HepG2 (cell line): ENCODE measurements around the gene CEACAM16. TPM values are rescaled to one million over a fixed set of nuclear protein-coding genes. Genes with fewer than 3 reads are reported as not detected.

Experiments
- ATAC-seq: fragments of 200-7000 bp; cut with Tn5 transposase; 3 replicates; pipeline ENCODE4 v1.9.1; 2020; ENCODE audit warnings: mild to moderate bottlenecking, moderate library complexity
- BruUV-seq: library from RNA; stranded (reverse); fragments of 400-500 nt; replicated peaks from 2 replicates; lab custom pipeline; 2021; lab: Mats Ljungman, UMichigan
- CTCF ChIA-PET: fragments of 300-600 bp; formaldehyde crosslinking; extraction: SDS; loops from one replicate; lab custom pipeline; 2021; ENCODE audit warnings: low total read pairs, inconsistent platforms, low intra/inter-chr PET ratio; lab: Yijun Ruan, JAX
- POLR2A ChIA-PET: fragments of 350-600 bp; sonication (Branson Sonifier 250); formaldehyde crosslinking; loops from one replicate; lab custom pipeline; 2020; ENCODE audit warnings: antibody characterized with exemption, inconsistent platforms; lab: Yijun Ruan, JAX
- DNase-seq: peaks from one replicate; pipeline ENCODE4 v3.0.0-alpha.2; 2015; ENCODE audit warnings: low spot score
- FAIRE-seq: peaks from 3 replicates; lab custom pipeline; 2011; peaks lifted over from hg19 to GRCh38; lab: Jason Lieb, UNC
- H2AFZ ChIP-seq: one replicate; pipeline ENCODE4 v1.6.1; 2011; ENCODE audit warnings: low read length, inconsistent platforms
- H3K27ac ChIP-seq: fragments of 300-600 bp; 3 replicates; pipeline ENCODE4 v1.8.0; 2011; ENCODE audit warnings: mixed run types, mild to moderate bottlenecking, mixed read lengths, low read length, inconsistent platforms; ENCODE audit not compliant: insufficient read depth; ENCODE audit errors: extremely low read length
- H3K27me3 ChIP-seq, 2 experiments: fragments of 200-600 bp in 1 of 2; 2 replicates in 1 of 2; 3 replicates in 1 of 2; pipeline versions ENCODE4 v1.6.0 to v1.8.0; 2011; ENCODE audit warnings: low read length in 2 of 2, mild to moderate bottlenecking in 2 of 2, moderate library complexity in 2 of 2, inconsistent platforms in 1 of 2; ENCODE audit not compliant: insufficient read depth in 2 of 2, control insufficient read depth in 1 of 2
- H3K36me3 ChIP-seq, 2 experiments: fragments of 200-600 bp in 1 of 2; replicated peaks in 1 of 2; 2 replicates in 1 of 2; 3 replicates in 1 of 2; pipeline versions ENCODE4 v1.5.1 to v1.8.0; 2011; ENCODE audit warnings: low read length in 2 of 2, inconsistent platforms in 1 of 2; ENCODE audit not compliant: insufficient read depth in 2 of 2, control insufficient read depth in 1 of 2
- H3K4me1 ChIP-seq: 2 replicates; pipeline ENCODE4 v1.5.1; 2012; ENCODE audit warnings: low read length, inconsistent platforms; ENCODE audit not compliant: insufficient read depth
- H3K4me2 ChIP-seq: 2 replicates; pipeline ENCODE4 v1.6.0; 2011; ENCODE audit warnings: low read depth, low read length, inconsistent platforms
- H3K4me3 ChIP-seq, 3 experiments: fragments of 200-600 bp in 1 of 3; sonication (generic), shearing (Covaris generic) in 1 of 3; replicated peaks in 1 of 3; 2 replicates each; pipeline ENCODE4 v1.5.1; 2011 to 2016; ENCODE audit warnings: low read length in 3 of 3, inconsistent platforms in 2 of 3, low read depth in 2 of 3, mild to moderate bottlenecking in 2 of 3, control low read depth in 1 of 3, mixed read lengths in 1 of 3; ENCODE audit not compliant: insufficient read depth in 1 of 3
- H3K79me2 ChIP-seq: one replicate; pipeline ENCODE4 v1.6.1; 2011; ENCODE audit warnings: low read length, inconsistent platforms; ENCODE audit not compliant: insufficient read depth
- H3K9ac ChIP-seq: 2 replicates; pipeline ENCODE4 v1.6.0; 2011; ENCODE audit warnings: mild to moderate bottlenecking, low read depth, low read length, inconsistent platforms; ENCODE audit not compliant: insufficient read depth
- H3K9me3 ChIP-seq: 2 replicates; pipeline ENCODE4 v1.5.1; 2012; ENCODE audit warnings: mild to moderate bottlenecking, low read length
- H4K20me1 ChIP-seq: 2 replicates; pipeline ENCODE4 v1.6.0; 2011; ENCODE audit warnings: inconsistent platforms, mild to moderate bottlenecking, low read length, moderate library complexity; ENCODE audit not compliant: insufficient read depth
- HIC2 ChIP-seq: sonication (generic); formaldehyde crosslinking; IDR thresholded peaks from 2 replicates; pipeline ENCODE4 v1.9.0; 2022; ENCODE audit warnings: low read depth, missing genetic modification reagents
- HOXA5 ChIP-seq: sonication (generic); formaldehyde crosslinking; IDR thresholded peaks from 2 replicates; pipeline ENCODE4 v1.4.0; 2020; ENCODE audit warnings: missing genetic modification reagents
- POLR2G ChIP-seq: fragments of 200-400 bp; formaldehyde crosslinking; IDR thresholded peaks from 2 replicates; pipeline ENCODE4 v1.6.1; 2018; ENCODE audit warnings: mild to moderate bottlenecking, low read depth, low read length, moderate library complexity
- RBFOX2 ChIP-seq: fragments of 200-400 bp; formaldehyde crosslinking; IDR thresholded peaks from 2 replicates; pipeline ENCODE4 v1.6.1; 2017; ENCODE audit warnings: low read depth, mild to moderate bottlenecking, low read length
- SMAD1 ChIP-seq: sonication (generic); formaldehyde crosslinking; IDR thresholded peaks from 2 replicates; pipeline ENCODE4 v1.4.0; 2020; ENCODE audit warnings: missing genetic modification reagents, low read depth, mild to moderate bottlenecking, borderline replicate concordance
- TCF7 ChIP-seq: sonication (generic); IDR thresholded peaks from 2 replicates; pipeline ENCODE4 v1.6.1; 2016; ENCODE audit warnings: antibody characterized with exemption, low read depth
- TSC22D2 ChIP-seq: sonication (generic); formaldehyde crosslinking; IDR thresholded peaks from 2 replicates; pipeline ENCODE4 v1.5.1; 2020; ENCODE audit warnings: missing genetic modification reagents, mild to moderate bottlenecking, borderline replicate concordance
- ZFY ChIP-seq: sonication (generic); formaldehyde crosslinking; IDR thresholded peaks from 2 replicates; pipeline ENCODE4 v1.4.0; 2020; ENCODE audit warnings: missing genetic modification reagents
- ZMYM2 ChIP-seq: sonication (generic); formaldehyde crosslinking; IDR thresholded peaks from 2 replicates; pipeline ENCODE4 v1.8.0; 2022; ENCODE audit warnings: mild to moderate bottlenecking, missing genetic modification reagents
- ZNF280D ChIP-seq: sonication (generic); formaldehyde crosslinking; IDR thresholded peaks from 2 replicates; pipeline ENCODE4 v1.5.1; 2020; ENCODE audit warnings: mild to moderate bottlenecking, missing genetic modification reagents
- ZNF503 ChIP-seq: sonication (generic); formaldehyde crosslinking; IDR thresholded peaks from 2 replicates; pipeline ENCODE4 v1.4.0; 2020; ENCODE audit warnings: missing genetic modification reagents
- WGBS: methylation state at CpG from one replicate; pipeline ENCODE4 v1.1.6; 2017; ENCODE audit warnings: low lambda C conversion rate; 5-methylcytosine and 5-hydroxymethylcytosine counted together
- in situ Hi-C: cut with HindIII; loops from 2 replicates; pipeline ENCODE4 v1.10.0; 2017; ENCODE audit warnings: low pct_unique_long_range_greater_than_20kb; ENCODE audit not compliant: extremely low pct_ligation_motif_present
- intact Hi-C: fragments of 100-400 bp; cut with micrococcal nuclease; formaldehyde crosslinking; loops from one replicate; pipeline ENCODE4 v1.10.0; 2022; ENCODE audit not compliant: unreplicated experiment
- polyA plus RNA-seq, 8 experiments: library from polyadenylated mRNA; depleted of rRNA in 3 of 8; stranded (reverse) in 7 of 8; unstranded in 1 of 8; fragments of >200 nt; fragmentation: Illumina TruSeq in 4 of 8; extraction: Trizol in 4 of 8; gene quantifications; 2 replicates each; pipeline versions ENCODE4 v1.2.1 to v1.2.3, GENCODE V29; 2011 to 2016; ENCODE audit warnings: low read depth in 4 of 8, missing spikeins in 1 of 8, mixed read lengths in 1 of 8; ENCODE audit not compliant: insufficient read depth in 1 of 8
- total RNA-seq, 5 experiments: library from RNA; depleted of rRNA; stranded (reverse); fragments of >200 nt; fragmentation: Illumina TruSeq; extraction: Trizol; gene quantifications; 2 replicates each; pipeline ENCODE4 v1.2.3, GENCODE V29; 2016; ENCODE audit warnings: low read depth in 1 of 5

Gene CEACAM16
- total and polyA plus RNA-seq, 2 of the 13 experiments (the other 11 are each of a cell fraction or from before 2014, with no cell fraction given): not detected

GRCh38 chr19:44754750-44755080 is 55.8 kb downstream of the CEACAM16 start:
- H3K79me2 ChIP-seq: peaks cover 7% of the 10 kb centered on the region
- H3K36me3 ChIP-seq: peaks cover 9 to 24% of the 10 kb centered on the region in 2 experiments; a peak in 4 of 5 replicates
- no peaks in the 10 kb centered on the region for H3K27me3 ChIP-seq
- no peak overlapping the region for H2AFZ ChIP-seq
- H3K4me3 ChIP-seq: no peak overlapping the region
- H3K27ac ChIP-seq: no peak overlapping the region
- FAIRE-seq (no peak), ATAC-seq (no peak), DNase-seq (no peak)
- H3K9me3 ChIP-seq: no peaks in the 10 kb centered on the region
- H3K4me2 ChIP-seq: no peak overlapping the region
- intact Hi-C loops (no loop called here), in situ Hi-C loops (loop anchor here (5.0 kb wide), 1 partner anchor 32 kb away; no protein-coding TSS in a partner anchor)
- POLR2A ChIA-PET: interaction anchor here (1.1 to 2.1 kb wide), 4 partner anchors 11 to 60 kb away, joined by 3 to 7 read pairs (median 6); no protein-coding TSS in a partner anchor
- WGBS: 94% methylated on average over 11 of the region's 11 CpGs
- CTCF ChIA-PET: no interaction called here
- no TSS peak for BruUV-seq
- H3K4me1 ChIP-seq: peaks cover 55% of the 10 kb centered on the region
- TF ChIP-seq ZMYM2 (CRISPR knock-in tag) (no peak), HOXA5 (CRISPR knock-in tag) (no peak), RBFOX2 (peak; percentile 41; the same call in 1 of the 2 replicates)
- TF ChIP-seq, all 625 proteins: peak for 1
- no peak overlapping the region for H3K9ac ChIP-seq
- H4K20me1 ChIP-seq: no peaks in the 10 kb centered on the region

GRCh38 chr19:44755219-44755618 is 56.3 kb downstream of the CEACAM16 start:
- in situ Hi-C loops (loop anchor here (5.0 kb wide), 1 partner anchor 33 kb away; no protein-coding TSS in a partner anchor), intact Hi-C loops (no loop called here)
- no peaks in the 10 kb centered on the region for H3K27me3 ChIP-seq
- no peaks in the 10 kb centered on the region for H4K20me1 ChIP-seq
- no peak overlapping the region for H3K4me3 ChIP-seq
- H3K79me2 ChIP-seq: peaks cover 4% of the 10 kb centered on the region
- no peak overlapping the region for H3K27ac ChIP-seq
- DNase-seq: no peak
- H3K4me2 ChIP-seq: no peak overlapping the region
- CTCF ChIA-PET: no interaction called here
- POLR2A ChIA-PET: interaction anchor here (1.1 to 1.4 kb wide), 3 partner anchors 10 to 60 kb away, joined by 3 to 6 read pairs (median 5); no protein-coding TSS in a partner anchor
- no peak for ATAC-seq
- H3K4me1 ChIP-seq: peaks cover 50% of the 10 kb centered on the region
- H2AFZ ChIP-seq: no peak overlapping the region
- FAIRE-seq: no peak
- no peak overlapping the region for H3K9ac ChIP-seq
- BruUV-seq: no TSS peak
- 100% methylated on average over 3 of the region's 4 CpGs for WGBS
- H3K9me3 ChIP-seq: no peaks in the 10 kb centered on the region
- peaks cover 12 to 26% of the 10 kb centered on the region in 2 experiments; a peak in 4 of 5 replicates for H3K36me3 ChIP-seq
- TF ChIP-seq ZNF280D (CRISPR knock-in tag) (no peak), ZFY (no peak), TSC22D2 (CRISPR knock-in tag) (no peak), POLR2G (no peak), HIC2 (CRISPR knock-in tag) (no peak), TCF7 (no peak), SMAD1 (CRISPR knock-in tag) (no peak), ZNF503 (CRISPR knock-in tag) (no peak)
